ENCODE data around the gene NFIB.

Gene NFIB

DNA sequence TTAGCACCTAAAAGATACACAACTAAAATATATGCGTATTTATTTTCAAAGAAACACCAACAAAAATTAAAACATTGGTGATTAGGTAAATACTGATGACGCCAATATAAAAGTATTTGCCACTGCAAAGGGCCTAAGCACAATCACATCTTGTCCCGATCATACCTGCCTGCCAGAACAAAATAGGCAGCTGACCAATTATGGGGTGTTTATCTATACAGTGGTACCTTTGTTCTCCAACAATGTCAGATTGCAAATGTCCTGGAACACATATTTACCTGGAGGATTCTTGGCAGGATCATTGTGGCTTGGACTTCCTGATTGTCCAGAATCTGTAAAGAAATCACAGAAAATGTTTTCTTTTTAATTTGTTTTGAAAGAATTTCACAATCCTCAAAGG lies 134.5 kb downstream of the NFIB start:
- Histone ChIP-seq H3K27ac (ENCODE audit: low read depth, low read length) (no peak overlapping the region), H3K9me3 (ENCODE audit: control insufficient read depth, insufficient read depth, low read depth, low read length) (no peaks in the 10 kb centered on the region), H3K27me3 (ENCODE audit: control insufficient read depth, insufficient read depth, low read length) (no peaks in the 10 kb centered on the region), H3K4me1 (ENCODE audit: control insufficient read depth, insufficient read depth, low read length) (no peaks in the 10 kb centered on the region), H3K4me3 (ENCODE audit: low read depth, low read length) (no peak overlapping the region), H3K36me3 (ENCODE audit: control insufficient read depth, insufficient read depth, low read length) (no peaks in the 10 kb centered on the region), H3K9ac (ENCODE audit: low read length) (no peak overlapping the region)

DNA sequence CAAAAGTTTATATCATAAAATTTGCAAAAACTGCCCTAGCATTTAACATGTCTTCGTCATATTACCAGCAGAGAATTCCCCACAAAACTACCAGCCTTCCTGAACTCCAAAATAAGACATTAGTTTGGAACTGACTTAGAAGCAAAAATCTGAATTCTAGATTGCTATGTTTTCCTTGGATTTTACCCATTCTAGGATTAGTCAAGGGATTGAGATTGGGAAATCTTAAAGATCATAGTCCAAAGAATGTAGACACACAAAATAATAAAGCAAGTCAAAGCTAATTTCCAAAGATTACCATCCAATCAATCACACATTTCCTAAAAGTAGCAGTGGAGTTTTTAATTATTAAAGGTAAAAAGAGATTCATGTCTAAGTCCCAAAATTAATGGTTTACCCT lies 138.2 kb downstream of the NFIB start:
- Histone ChIP-seq H3K4me1 (ENCODE audit: control insufficient read depth, insufficient read depth, low read length) (no peaks in the 10 kb centered on the region), H3K9ac (ENCODE audit: low read length) (no peak overlapping the region), H3K4me3 (ENCODE audit: low read depth, low read length) (no peak overlapping the region), H3K36me3 (ENCODE audit: control insufficient read depth, insufficient read depth, low read length) (no peaks in the 10 kb centered on the region), H3K27ac (ENCODE audit: low read depth, low read length) (no peak overlapping the region), H3K9me3 (ENCODE audit: control insufficient read depth, insufficient read depth, low read depth, low read length) (no peaks in the 10 kb centered on the region), H3K27me3 (ENCODE audit: control insufficient read depth, insufficient read depth, low read length) (no peaks in the 10 kb centered on the region)

DNA sequence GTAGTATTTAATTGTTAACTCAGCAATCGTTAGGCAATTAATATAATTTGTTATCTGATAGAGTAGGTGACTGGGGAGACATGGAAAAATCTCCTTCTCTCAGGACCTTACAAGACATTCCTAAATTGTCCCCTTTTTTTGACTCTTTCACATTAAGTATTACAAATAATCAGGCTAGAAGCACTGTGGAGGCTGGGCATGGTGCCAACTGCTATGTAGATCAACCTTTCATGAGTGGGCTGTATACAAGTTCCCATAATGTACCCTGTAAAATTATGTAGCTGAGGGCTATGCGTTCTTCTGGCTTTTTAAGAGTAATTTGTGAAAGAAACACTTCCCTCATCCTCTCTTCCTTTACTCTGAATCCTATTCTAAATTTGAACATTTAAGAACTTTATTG lies 140.2 kb downstream of the NFIB start:
- no peaks in the 10 kb centered on the region for H3K36me3 ChIP-seq (ENCODE audit: control insufficient read depth, insufficient read depth, low read length)
- H3K27ac ChIP-seq (ENCODE audit: low read depth, low read length) = no peak overlapping the region
- H3K27me3 ChIP-seq (ENCODE audit: control insufficient read depth, insufficient read depth, low read length) = no peaks in the 10 kb centered on the region
- H3K4me3 ChIP-seq (ENCODE audit: low read depth, low read length) = no peak overlapping the region
- no peaks in the 10 kb centered on the region for H3K9me3 ChIP-seq (ENCODE audit: control insufficient read depth, insufficient read depth, low read depth, low read length)
- no peak overlapping the region for H3K9ac ChIP-seq (ENCODE audit: low read length)
- H3K4me1 ChIP-seq (ENCODE audit: control insufficient read depth, insufficient read depth, low read length) = no peaks in the 10 kb centered on the region

DNA sequence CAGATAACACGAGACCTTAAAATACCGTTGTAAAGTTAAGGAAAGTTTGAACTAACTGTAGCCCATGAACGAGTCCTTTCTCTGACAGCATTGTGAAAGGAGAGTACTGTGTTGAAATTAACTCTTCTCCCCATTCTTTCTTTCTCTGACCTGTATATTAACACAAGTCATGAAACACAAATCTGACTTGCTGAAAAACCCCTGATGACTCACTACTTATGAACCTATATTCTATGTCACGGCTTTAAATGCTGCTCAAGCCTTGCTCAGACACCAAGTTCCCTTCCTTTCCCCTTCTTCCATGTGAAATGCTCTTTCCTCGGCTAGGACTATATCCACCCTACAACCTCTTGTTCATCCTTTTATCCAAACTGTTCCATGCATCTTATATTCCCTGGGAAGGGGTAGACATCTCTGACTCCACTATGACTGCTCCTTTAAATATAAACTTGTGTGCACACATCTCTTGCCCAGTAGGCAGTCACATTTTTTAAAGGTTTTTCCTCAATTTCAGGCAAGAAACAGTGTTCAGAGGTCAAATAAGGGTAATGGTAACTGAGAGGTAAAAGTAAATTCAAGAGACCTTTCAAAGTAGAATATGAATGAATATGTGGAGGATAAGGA lies 142.9 kb downstream of the NFIB start:
- no peak overlapping the region for H3K27ac ChIP-seq (ENCODE audit: low read depth, low read length)
- H3K27me3 ChIP-seq (ENCODE audit: control insufficient read depth, insufficient read depth, low read length) = no peaks in the 10 kb centered on the region
- H3K4me3 ChIP-seq (ENCODE audit: low read depth, low read length) = no peak overlapping the region
- H3K9ac ChIP-seq (ENCODE audit: low read length) = no peak overlapping the region
- no peaks in the 10 kb centered on the region for H3K36me3 ChIP-seq (ENCODE audit: control insufficient read depth, insufficient read depth, low read length)
- no peaks in the 10 kb centered on the region for H3K4me1 ChIP-seq (ENCODE audit: control insufficient read depth, insufficient read depth, low read length)
- no peaks in the 10 kb centered on the region for H3K9me3 ChIP-seq (ENCODE audit: control insufficient read depth, insufficient read depth, low read depth, low read length)

DNA sequence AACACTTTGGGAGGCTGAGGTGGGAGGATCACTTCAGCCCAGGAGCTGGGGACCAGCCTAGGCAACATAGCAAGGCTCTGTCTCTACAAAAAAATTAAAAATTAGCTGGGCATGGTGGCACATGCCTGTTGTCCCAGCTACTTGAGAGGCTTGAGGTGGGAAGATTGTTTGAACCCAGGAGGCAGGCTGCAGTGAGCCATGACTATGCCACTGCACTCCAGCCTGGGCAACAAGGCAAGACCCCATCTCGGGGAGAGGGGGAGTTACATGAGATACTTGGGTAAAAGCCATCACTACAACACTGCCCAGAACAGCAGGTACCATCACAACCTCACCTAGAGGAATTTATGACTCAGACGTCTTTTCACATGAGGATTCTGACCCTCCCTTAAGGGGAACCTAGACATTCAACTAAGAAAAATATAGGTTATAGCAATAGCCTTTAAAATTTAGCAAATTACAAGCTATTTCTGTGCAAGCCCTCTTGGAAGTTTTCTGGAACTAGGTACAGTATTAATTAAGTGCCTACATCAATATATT lies 143.5 kb downstream of the NFIB start:
- H3K36me3 ChIP-seq (ENCODE audit: control insufficient read depth, insufficient read depth, low read length) = no peaks in the 10 kb centered on the region
- H3K4me3 ChIP-seq (ENCODE audit: low read depth, low read length) = no peak overlapping the region
- H3K9me3 ChIP-seq (ENCODE audit: control insufficient read depth, insufficient read depth, low read depth, low read length) = no peaks in the 10 kb centered on the region
- H3K9ac ChIP-seq (ENCODE audit: low read length) = no peak overlapping the region
- H3K27ac ChIP-seq (ENCODE audit: low read depth, low read length) = no peak overlapping the region
- no peaks in the 10 kb centered on the region for H3K4me1 ChIP-seq (ENCODE audit: control insufficient read depth, insufficient read depth, low read length)
- H3K27me3 ChIP-seq (ENCODE audit: control insufficient read depth, insufficient read depth, low read length) = no peaks in the 10 kb centered on the region

DNA sequence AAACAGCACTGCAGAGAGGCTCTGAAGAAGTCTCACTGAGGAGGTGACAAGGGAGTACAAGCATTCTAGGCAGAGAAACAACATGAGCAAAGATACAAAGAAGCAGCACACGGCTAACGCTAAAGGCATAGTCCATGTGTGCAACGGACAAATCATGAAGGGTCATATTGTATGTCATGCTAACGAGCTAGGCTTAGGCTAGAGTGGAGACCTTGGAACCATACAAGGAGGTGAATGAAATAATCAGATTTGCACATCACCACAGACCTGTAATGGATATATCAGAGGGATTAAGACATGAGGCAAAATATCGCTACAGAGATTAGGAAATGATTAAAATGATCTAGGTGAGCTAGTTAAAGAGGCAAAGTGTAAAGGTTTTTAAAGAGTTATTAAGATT lies 145.6 kb downstream of the NFIB start:
- H3K4me1 ChIP-seq (ENCODE audit: control insufficient read depth, insufficient read depth, low read length) = no peaks in the 10 kb centered on the region
- no peaks in the 10 kb centered on the region for H3K27me3 ChIP-seq (ENCODE audit: control insufficient read depth, insufficient read depth, low read length)
- no peak overlapping the region for H3K4me3 ChIP-seq (ENCODE audit: low read depth, low read length)
- no peaks in the 10 kb centered on the region for H3K36me3 ChIP-seq (ENCODE audit: control insufficient read depth, insufficient read depth, low read length)
- H3K9me3 ChIP-seq (ENCODE audit: control insufficient read depth, insufficient read depth, low read depth, low read length) = no peaks in the 10 kb centered on the region
- H3K27ac ChIP-seq (ENCODE audit: low read depth, low read length) = no peak overlapping the region
- H3K9ac ChIP-seq (ENCODE audit: low read length) = no peak overlapping the region

DNA sequence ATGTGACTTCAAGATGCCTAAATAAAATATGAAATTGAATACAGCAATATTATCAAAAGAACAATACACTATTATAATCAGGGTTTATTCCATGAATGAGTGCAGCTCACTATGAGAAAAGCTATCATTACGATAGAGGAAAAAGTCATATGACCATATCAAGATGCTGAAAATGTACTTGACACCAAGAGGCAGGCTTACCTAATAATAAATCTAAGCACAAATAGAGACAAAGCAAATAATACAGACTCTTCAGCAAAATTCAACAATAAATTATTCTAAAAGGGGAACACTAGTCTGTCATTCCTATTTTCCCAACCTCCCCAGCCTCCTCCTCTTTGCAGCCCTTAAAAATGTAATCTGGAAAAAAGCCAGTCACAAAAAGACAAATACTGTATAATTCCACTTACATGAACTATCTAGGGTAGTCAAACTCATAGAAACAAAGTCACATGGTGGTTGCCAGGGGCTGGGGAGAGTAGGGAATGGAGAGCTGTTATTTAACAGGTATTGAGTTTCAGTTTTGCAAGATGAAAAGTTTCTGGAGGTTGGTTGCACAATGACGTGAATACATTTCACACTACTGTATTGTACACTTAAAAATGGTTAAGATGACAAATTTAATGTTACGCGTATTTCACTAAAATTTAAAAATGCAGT lies 148.4 kb downstream of the NFIB start:
- Histone ChIP-seq H3K4me1 (ENCODE audit: control insufficient read depth, insufficient read depth, low read length) (no peaks in the 10 kb centered on the region), H3K27ac (ENCODE audit: low read depth, low read length) (no peak overlapping the region), H3K9me3 (ENCODE audit: control insufficient read depth, insufficient read depth, low read depth, low read length) (no peaks in the 10 kb centered on the region), H3K27me3 (ENCODE audit: control insufficient read depth, insufficient read depth, low read length) (no peaks in the 10 kb centered on the region), H3K4me3 (ENCODE audit: low read depth, low read length) (no peak overlapping the region), H3K9ac (ENCODE audit: low read length) (no peak overlapping the region), H3K36me3 (ENCODE audit: control insufficient read depth, insufficient read depth, low read length) (no peaks in the 10 kb centered on the region)

DNA sequence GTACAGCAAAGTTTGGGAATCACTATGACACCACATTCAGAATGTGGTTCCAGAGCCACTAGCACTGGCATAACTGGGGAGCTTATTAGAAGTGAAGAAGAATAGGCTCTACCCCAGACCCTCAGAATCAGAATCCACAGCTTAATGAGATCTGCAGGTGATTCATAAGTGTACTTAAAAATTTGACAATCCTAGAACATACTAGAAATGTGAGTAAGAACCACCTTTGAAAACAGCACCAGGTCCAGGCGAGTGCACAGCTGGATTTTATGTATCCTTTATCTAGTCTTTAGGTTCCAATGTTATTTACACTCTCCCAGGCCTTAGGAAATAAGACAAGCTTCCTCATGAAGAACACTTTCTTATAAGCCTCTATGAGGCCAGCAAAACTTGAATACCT lies 149.0 kb downstream of the NFIB start:
- Histone ChIP-seq H3K9ac (ENCODE audit: low read length) (no peak overlapping the region), H3K36me3 (ENCODE audit: control insufficient read depth, insufficient read depth, low read length) (no peaks in the 10 kb centered on the region), H3K9me3 (ENCODE audit: control insufficient read depth, insufficient read depth, low read depth, low read length) (no peaks in the 10 kb centered on the region), H3K27ac (ENCODE audit: low read depth, low read length) (no peak overlapping the region), H3K27me3 (ENCODE audit: control insufficient read depth, insufficient read depth, low read length) (no peaks in the 10 kb centered on the region), H3K4me3 (ENCODE audit: low read depth, low read length) (no peak overlapping the region), H3K4me1 (ENCODE audit: control insufficient read depth, insufficient read depth, low read length) (no peaks in the 10 kb centered on the region)

DNA sequence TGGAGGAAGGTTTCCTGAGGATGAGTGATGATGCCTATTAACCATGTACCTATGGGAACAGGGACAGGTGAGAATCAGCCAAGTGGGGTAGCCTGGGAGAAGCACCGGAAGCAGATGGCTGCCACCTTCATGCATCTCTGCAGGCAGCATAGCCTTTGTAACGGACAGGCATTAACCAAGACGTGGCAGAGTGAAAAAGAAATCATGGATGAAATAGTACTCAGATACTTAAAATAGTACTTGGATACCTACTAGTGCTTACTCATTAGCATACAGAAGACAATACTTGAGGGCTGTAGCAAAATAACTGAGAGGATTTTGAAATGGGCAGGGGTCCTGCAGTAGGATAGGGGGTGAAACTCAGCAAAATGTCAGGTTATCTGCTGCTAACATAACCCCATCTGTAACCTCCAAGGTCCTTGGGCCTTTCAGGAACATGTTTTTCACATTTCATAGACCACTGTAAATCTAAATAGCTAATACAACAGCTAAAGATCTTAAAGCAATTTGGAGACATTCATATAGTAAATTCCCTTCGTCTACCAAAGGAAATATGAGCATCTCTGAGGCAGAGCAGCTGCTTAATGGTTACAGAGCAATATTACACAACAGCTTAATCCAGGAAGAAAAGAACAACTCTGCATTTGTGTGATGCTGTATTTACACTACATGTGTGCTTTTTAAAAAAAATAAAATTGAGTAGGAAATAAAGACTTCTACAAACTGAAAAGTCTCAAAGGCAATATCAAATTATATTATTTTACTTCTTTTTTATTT lies 154.3 kb downstream of the NFIB start:
- H3K27me3 ChIP-seq (ENCODE audit: control insufficient read depth, insufficient read depth, low read length) = no peaks in the 10 kb centered on the region
- no peak overlapping the region for H3K4me3 ChIP-seq (ENCODE audit: low read depth, low read length)
- peaks cover 9% of the 10 kb centered on the region; the same call in 1 of the 2 replicates for H3K4me1 ChIP-seq (ENCODE audit: control insufficient read depth, insufficient read depth, low read length)
- no peak overlapping the region for H3K27ac ChIP-seq (ENCODE audit: low read depth, low read length)
- no peaks in the 10 kb centered on the region for H3K36me3 ChIP-seq (ENCODE audit: control insufficient read depth, insufficient read depth, low read length)
- no peak overlapping the region for H3K9ac ChIP-seq (ENCODE audit: low read length)
- H3K9me3 ChIP-seq (ENCODE audit: control insufficient read depth, insufficient read depth, low read depth, low read length) = no peaks in the 10 kb centered on the region

DNA sequence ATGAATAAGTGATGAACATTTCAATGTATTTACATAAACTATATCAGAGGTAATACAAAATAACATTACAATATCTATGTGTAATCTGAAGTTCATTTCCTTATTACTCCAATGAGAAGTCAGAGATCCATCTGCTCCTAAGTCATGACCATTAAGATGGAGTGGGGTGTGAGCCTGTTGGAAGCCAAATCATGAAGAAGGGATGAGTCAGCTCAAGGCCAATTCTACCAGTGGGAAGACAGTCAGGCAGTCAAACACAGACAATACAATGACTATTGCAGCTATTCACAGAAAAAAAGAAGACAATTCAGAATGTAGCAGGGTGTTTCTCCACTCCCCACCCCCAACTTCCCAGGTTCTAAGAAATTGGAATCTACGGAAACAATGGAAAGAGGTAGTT lies 155.0 kb downstream of the NFIB start:
- H3K4me3 ChIP-seq (ENCODE audit: low read depth, low read length) = no peak overlapping the region
- H3K27ac ChIP-seq (ENCODE audit: low read depth, low read length) = no peak overlapping the region
- no peaks in the 10 kb centered on the region for H3K9me3 ChIP-seq (ENCODE audit: control insufficient read depth, insufficient read depth, low read depth, low read length)

More for the DNA sequence above, 155.0 kb downstream of the NFIB start:
- no peak overlapping the region for H3K9ac ChIP-seq (ENCODE audit: low read length)
- peaks cover 9% of the 10 kb centered on the region; the same call in 1 of the 2 replicates for H3K4me1 ChIP-seq (ENCODE audit: control insufficient read depth, insufficient read depth, low read length)
- no peaks in the 10 kb centered on the region for H3K36me3 ChIP-seq (ENCODE audit: control insufficient read depth, insufficient read depth, low read length)
- H3K27me3 ChIP-seq (ENCODE audit: control insufficient read depth, insufficient read depth, low read length) = no peaks in the 10 kb centered on the region
